LNCaP clone FGC (cell line): ENCODE data around the gene ADCY4.

ENCODE experiments used
- DNase-seq: peaks from one replicate; pipeline ENCODE4 v3.0.0-alpha.2; 2011; ENCODE audit warnings: low read depth
- H3K4me3 ChIP-seq: 2 replicates; pipeline ENCODE4 v1.5.1; 2011; ENCODE audit warnings: mild to moderate bottlenecking, low read depth, low read length, control low read depth
- CTCF ChIP-seq: IDR thresholded peaks from 2 replicates; pipeline ENCODE4 v1.5.1; 2012; ENCODE audit warnings: mild to moderate bottlenecking; ENCODE audit not compliant: control insufficient read depth, insufficient read depth; ENCODE audit errors: extremely low read depth

The ADCY4 gene

GRCh38 chr14:24307156-24307574 lies 27.7 kb downstream of the ADCY4 start:
- H3K4me3 ChIP-seq = no peak overlapping the region
- no peak for DNase-seq
- no peak for TF ChIP-seq CTCF

GRCh38 chr14:24304019-24304387 lies 30.9 kb downstream of the ADCY4 start:
- no peak for DNase-seq
- TF ChIP-seq CTCF = no peak
- H3K4me3 ChIP-seq = no peak overlapping the region

- DNase-seq = no peak
- no peak for TF ChIP-seq CTCF
- peak overlapping the region; percentile 98 for H3K4me3 ChIP-seq
Observed at GRCh38 chr14:24300326-24300980, 34.4 kb downstream of the ADCY4 start.

- peak; percentile 76 for DNase-seq
- peak within 1 kb of the TSS; percentile 98 for H3K4me3 ChIP-seq
- TF ChIP-seq CTCF = no peak
Observed at GRCh38 chr14:24299255-24300191, 35.3 kb downstream of the ADCY4 start, which contains the start of the genes DHRS1 and NOP9. TSS of gene DHRS1 (minus strand) at chr14:24299780. CDS start at chr14:24299106, 674 bp downstream. TSS of gene NOP9 (plus strand) at chr14:24299850. CDS start at chr14:24299955, 105 bp downstream.

- no peak for DNase-seq
- TF ChIP-seq CTCF = no peak
- peak overlapping the region; percentile 98 for H3K4me3 ChIP-seq
Observed at GRCh38 chr14:24298892-24299254, 36.0 kb downstream of the ADCY4 start.

- peak; percentile 57 for TF ChIP-seq CTCF
- no peak overlapping the region for H3K4me3 ChIP-seq
- DNase-seq = no peak
Observed at GRCh38 chr14:24297190-24297964, 37.5 kb downstream of the ADCY4 start.
